GM18505 (cell line): Measurements from ENCODE around the gene SEZ6.

Source experiments
- ATAC-seq: cut with Tn5 transposase; IDR thresholded peaks from one replicate; pipeline ENCODE4 v1.9.1; 2021; ENCODE audit not compliant: unreplicated experiment
- POLR2A ChIP-seq: IDR thresholded peaks from 4 replicates; pipeline ENCODE4 v1.6.1; 2011; ENCODE audit warnings: borderline replicate concordance; ENCODE audit not compliant: insufficient read depth, insufficient read length; ENCODE audit errors: extremely low read depth

SEZ6 gene

DNA sequence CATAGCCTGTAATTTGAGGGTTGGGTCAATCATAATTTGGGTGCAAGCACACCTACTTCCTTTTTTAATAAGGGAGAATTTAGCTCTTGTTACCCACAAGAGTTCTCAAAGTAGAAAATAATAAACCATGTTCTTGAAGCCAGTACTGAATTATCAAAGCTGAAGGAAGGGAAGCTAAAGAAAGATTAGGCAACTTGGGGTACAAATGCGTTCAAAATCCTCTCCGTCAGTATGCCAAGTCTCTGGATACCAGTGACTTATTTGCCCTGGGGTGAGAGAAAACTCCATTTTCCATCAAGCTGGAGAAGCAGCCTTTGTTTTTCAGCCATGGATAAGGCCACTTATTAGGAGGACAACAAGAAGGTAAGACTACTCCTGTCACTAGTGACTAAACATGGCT is 79.5 kb downstream of the SEZ6 start:
- TF ChIP-seq POLR2A: no peak
- ATAC-seq: no peak

DNA sequence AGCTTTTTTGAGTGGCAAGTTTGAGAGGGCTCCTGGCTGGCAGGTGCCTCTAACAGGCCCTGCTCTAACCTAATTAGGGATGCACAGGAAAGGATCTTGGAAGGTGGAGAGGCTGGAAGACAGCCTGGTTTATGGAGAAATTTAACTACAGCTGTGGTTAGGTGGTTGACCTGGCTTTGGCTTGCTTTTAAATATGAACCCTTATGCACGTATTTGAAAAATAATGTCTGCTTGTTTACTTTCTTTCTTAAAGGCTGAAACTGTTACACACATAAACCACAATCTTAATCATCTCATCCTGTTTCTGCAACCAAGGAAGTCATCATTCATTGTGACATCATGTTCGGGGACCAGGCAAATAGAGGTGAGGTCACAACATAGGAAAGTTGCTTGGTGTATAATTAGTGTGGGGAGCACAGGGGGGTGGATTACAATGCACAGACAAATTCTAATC is 79.9 kb downstream of the SEZ6 start:
- TF ChIP-seq POLR2A: no peak
- no peak for ATAC-seq

DNA sequence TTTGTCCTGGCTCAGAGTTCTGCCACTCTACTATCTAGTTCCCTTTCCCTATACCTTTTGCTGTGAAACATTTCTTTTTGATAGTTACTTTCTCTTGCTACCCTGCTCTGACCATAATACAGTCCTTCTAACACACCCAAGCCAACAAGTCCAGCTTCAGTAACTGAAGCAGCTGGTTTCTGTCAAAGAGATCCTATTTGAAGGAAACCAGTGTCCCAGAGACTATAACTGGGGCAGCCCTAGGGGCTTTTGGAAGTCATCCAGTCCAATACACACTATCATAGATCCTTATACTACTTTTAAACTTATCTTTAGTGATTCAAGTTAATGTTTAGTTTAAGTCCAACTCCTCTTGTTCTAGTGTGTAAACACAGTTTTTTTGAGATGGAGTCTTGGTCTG is 85.6 kb downstream of the SEZ6 start:
- ATAC-seq: no peak
- no peak for TF ChIP-seq POLR2A

DNA sequence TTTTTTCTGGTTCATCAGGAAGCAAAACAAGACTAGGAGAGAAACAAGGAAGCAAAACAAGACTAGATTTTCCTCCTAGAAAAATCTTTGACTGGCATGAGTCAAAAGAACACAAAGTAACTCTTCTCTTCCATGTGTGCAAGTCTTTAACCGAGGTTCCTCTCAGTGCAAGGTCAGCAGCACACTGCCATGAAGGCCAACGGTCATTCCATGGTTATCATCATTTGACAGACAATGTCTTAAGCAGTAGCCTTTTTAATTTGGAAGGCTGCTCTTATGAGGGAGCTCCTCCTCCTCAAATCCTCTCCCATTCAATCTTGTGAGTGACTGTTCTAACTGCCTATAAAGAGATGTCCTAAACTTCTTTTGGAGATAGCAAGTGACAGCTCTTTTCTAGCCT is 87.5 kb downstream of the SEZ6 start:
- ATAC-seq: no peak
- no peak for TF ChIP-seq POLR2A

DNA sequence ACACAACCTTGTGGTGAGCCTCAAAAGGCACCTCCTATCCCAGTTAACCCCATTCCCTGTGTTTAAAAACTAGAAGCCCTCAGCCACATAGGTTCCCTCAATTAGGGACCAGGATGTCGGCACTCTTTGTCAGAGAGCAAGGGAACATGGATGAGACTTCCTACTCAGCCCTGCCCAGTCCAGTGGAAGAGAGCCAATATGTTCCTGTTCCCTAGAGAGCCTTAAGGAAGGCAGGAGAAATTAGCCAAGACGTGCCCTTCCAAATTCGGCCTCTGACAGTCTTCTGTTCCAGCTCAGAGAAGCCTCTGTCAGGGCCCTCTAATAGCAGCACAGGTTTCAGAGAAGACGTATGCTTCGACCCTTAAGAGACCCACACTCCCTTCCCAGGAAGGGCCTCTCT is 88.4 kb downstream of the SEZ6 start:
- no peak for TF ChIP-seq POLR2A
- no peak for ATAC-seq

DNA sequence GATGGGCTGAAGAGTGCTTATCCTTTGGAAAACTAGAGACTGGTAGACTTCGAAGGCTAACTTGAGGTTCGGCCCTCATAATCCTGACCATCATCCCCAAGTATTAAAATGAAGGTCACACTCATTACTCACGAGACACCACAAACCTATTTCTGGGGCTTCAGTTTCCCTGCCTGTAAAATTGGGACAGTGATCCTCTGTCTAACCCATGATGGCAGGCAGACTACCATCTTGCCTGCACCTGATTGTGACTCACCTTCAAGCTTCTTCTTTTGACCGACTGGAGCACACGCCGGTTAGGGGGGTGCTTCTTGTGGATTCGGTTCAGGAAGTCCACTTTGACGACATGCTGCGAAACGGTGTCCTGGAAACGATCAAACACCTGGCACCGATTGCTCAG is 88.8 kb downstream of the SEZ6 start:
- no peak for ATAC-seq
- no peak for TF ChIP-seq POLR2A

DNA sequence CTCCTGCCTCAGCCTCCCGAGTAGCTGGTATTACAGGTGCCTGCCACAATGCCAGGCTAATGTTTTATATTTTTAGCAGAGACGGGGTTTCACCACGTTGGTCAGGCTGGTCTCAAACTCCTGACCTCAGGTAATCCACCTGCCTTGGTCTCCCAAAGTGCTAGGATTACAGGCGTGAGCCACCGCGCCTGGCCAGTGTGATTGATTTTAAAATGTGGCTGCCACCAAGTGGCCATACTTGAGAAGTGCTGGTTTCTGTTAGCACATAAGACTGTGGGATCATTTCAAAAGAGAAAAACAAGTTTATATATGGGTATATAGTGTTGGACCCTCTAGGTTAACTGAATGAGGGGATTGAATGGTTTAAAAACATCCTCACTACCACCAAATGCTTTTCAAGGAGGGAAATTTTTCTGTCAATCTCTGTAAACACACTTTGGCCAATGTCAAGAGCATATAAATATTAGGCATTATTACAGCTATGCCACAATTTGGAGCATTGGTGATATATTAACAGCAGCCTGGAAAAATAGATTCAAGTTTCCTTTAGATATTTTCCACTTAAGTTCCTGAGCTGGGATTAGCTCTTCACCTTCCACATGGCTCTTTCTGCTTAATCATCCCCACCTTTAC is 89.4 kb downstream of the SEZ6 start:
- ATAC-seq: no peak
- TF ChIP-seq POLR2A: no peak

DNA sequence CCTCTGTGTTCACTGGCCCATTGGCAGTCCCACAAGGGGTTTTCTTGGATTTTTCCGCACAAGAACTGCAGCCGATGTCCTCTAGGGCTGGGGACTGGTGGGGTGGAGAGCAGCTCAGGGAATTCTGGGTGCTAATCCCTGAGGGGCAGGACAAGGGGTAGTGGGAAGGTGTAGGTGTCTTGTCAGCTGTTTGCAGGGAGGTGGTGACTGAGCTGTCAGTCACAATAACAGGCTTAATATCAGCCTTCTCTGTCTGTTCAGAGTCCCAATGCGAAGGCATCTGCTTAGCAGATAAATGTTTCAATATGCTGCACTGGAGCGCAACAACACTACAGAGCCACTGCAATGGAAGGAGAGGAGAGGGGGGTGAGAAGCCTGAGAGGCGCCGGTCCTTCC is 92.9 kb downstream of the SEZ6 start:
- ATAC-seq: no peak
- no peak for TF ChIP-seq POLR2A

DNA sequence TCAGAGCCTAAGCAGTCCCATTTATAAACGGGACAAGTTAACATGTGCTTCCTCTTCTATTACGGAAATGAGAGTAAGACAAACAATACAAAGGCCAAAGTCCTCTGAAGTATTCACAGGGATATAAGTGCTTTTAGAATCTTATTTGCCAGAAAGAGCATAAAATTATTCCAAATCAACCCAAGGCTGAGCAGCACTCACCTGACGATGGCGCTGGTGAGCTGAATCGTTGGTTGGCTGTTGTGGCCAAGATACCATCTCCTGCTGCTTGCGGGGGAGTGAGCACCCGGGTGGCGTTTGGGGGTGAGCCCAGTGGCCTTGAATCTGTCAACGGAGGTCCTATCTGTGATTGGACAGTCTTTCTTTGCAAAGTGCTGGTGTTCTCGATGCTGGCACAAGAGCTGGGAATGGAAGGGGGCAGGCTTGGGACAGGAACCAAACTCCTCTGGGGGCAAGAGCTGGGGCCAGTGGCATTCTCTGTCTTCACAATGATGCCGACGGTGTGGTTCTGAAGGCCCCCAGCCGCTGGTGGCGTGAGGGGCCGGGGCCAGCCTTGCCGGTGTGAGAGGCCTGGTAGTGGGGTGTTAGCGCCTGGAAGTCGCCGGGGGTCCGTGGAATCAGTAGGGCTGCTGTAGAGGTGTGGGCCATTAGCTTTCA is 93.4 kb downstream of the SEZ6 start:
- ATAC-seq: no peak
- no peak for TF ChIP-seq POLR2A

DNA sequence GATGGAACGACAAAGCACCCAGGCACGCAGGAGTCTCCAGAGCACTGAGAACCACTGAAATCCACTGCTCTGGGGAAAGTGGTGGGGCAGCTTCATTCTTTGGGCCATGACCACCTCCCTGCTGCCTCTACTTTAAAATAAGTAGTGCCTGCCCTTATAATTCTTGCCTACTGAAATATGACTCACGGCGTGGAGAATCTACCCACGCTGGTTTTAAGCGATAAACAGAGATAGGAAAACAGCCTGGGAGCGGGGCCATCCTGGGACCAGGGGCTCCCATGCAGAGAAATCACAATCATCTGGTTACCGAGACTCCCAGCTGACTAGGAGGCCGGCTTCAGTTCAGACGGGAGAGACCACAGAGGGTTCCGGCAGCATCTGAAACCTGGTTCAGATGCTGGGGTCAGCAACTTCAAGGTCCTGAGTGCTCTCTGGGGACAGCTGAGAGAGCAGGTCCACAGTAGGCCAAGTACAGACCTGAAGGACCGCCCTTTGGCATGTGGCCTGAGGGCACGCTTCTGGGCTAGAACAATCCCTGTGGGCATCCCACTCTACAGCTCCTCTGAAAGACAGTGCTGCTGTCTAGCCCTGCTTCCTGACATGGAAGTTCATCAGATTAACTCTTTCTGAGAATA is 94.3 kb downstream of the SEZ6 start:
- no peak for TF ChIP-seq POLR2A
- no peak for ATAC-seq

DNA sequence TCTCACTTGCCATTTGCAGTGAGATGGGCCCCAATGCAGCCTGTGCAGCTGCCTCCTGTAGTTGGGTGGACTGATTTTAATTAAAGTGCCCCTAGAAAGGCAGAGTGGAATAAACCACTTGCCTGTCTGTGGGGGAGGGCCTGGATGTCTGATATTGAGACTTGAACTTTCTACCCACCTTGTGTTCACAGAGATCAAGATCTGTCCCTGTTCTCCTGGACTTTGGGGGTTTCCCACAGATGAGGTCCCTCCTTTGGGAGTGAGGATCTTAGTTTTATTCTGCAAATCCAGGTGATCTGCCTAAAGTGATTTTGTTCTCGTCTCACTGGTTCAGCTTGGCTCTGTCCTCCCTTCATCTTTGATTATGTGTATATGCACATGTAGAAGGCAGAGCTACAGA is 95.3 kb downstream of the SEZ6 start:
- TF ChIP-seq POLR2A: no peak
- ATAC-seq: no peak

DNA sequence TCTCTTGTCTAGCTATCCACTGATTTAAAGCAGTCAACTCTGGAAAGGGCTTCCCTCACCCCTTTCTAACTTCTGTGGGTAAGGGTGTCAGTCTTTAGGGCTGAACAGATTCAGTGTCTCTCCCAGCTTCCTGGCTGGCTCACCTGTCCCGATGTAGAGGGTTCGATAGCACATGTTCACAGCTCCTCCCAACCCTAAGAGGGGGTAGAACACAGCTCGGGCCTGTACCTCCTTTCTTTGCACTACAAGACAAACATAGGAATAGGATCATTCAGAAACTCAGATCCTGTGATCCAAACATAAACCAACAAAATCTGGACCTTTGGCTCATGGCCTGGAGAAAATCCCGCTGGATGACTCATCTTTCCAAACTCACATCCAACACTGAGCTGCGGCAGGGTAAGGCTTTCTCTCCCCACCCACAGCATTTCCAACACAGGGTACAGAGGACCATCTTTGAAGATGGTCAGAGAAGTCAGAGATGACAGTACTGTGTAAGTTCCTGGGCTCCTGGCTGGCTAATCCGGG is 97.1 kb downstream of the SEZ6 start:
- ATAC-seq: no peak
- no peak for TF ChIP-seq POLR2A

DNA sequence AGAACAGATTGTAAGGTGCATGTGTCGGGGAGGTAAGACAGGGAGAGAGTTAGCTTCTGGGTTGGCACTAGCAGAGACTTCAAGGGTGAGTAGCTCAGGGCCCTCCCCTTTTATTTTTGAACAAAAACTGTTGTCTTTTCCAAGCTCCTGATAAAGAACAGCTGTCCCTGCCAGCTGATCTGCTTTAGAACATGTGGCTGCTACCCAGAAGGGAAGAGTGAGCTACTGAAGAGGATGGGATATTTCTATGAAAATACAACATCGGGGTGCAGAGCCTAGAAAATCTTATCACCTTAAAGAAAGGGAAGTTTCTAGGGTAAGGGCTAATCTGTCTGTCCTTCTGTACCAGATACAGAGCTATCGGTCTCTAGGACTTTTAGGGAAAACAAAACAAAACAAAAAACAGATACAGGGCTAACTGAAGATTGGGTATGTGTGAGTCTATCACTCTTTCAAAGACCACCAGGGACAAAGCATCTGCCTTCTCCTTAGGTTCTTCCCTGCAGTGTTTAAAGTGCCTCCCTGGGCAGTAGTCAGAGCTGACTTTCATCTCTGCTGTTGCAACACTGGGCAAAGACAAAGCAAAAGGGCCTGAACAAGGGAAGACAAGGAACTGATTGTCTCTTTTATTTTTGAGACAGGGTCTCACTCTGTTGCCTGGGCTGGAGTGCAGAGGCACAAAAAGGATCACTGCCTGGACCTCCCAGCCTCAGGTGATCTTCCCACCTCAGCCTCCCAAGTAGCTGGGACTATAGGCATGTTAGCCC is 97.9 kb downstream of the SEZ6 start:
- TF ChIP-seq POLR2A: no peak
- no peak for ATAC-seq
